Coronary artery (tissue), 2 donors: ENCODE measurements around the gene GRIN3B.

Experiments
- DNase-seq: peaks from one replicate; pipeline ENCODE4 v3.0.0-alpha.2; 2017; ENCODE audit warnings: low spot score
- H3K27ac ChIP-seq, 2 donors: fragments of 200-600 bp; sonication (generic); one replicate each; pipeline ENCODE4 v1.5.1; 2016 to 2019
- H3K4me3 ChIP-seq: fragments of 200-600 bp; sonication (generic); 2 replicates; pipeline ENCODE4 v1.5.1; 2016; ENCODE audit warnings: mild to moderate bottlenecking, moderate library complexity
- TF ChIP-seq, protein P1 (sequence below): fragments of 200-600 bp; sonication (generic); IDR thresholded peaks from one replicate; pipeline ENCODE4 v1.5.1; 2019; ENCODE audit warnings: antibody characterized with exemption

Gene GRIN3B

DNA sequence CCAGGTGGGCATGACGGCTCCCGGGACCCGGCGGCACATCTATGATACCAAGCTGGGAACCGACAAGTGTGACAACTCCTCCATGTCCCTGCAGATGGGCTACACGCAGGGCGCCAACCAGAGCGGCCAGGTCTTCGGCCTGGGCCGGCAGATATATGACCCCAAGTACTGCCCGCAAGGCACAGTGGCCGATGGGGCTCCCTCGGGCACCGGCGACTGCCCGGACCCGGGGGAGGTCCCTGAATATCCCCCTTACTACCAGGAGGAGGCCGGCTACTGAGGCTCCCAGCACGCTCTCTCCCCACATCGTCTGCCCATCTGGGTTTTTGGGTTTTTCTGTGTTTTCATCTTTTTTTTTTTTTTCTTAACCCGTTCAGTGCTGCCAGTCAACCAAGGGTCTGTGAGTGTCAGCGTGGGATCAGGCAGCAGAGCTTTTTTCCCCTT lies 37.4 kb downstream of the GRIN3B start:
- H3K27ac ChIP-seq = peak overlapping the region in 1 of 2 donors; percentile 62
- DNase-seq = no peak
- H3K4me3 ChIP-seq = no peak overlapping the region

DNA sequence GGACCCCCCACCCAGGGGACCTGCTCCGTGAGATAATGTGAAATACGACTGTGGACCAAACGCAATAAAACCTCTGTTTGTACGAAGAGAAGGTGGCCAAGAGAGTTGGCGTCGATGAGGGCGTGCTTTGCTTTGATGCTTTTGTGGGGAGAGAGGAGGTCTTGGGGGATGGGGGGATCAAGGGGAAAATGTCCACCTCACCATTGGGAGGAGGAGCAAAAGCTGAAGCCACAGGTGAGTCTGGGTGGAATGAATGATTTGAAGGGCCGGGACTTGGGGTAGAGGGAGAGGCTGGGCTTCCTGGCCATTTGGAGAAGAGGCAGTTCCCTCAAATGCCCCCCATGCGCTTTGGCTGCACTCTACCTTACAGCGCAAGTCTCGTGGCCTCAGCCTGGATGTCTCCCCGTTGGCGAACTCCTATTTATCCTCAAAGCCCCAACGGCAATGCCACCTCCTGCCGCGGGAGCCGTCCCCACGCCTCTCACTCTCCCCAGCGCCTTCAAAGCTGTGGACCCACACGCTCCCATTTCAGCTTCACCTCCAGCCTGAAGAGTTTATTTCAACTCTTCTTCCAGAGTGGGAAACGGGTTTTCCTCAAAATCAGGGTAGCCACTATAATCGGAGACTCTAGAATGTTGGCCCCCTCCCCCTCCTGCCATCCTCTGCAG lies 38.9 kb downstream of the GRIN3B start:
- TF ChIP-seq, protein P1, sequence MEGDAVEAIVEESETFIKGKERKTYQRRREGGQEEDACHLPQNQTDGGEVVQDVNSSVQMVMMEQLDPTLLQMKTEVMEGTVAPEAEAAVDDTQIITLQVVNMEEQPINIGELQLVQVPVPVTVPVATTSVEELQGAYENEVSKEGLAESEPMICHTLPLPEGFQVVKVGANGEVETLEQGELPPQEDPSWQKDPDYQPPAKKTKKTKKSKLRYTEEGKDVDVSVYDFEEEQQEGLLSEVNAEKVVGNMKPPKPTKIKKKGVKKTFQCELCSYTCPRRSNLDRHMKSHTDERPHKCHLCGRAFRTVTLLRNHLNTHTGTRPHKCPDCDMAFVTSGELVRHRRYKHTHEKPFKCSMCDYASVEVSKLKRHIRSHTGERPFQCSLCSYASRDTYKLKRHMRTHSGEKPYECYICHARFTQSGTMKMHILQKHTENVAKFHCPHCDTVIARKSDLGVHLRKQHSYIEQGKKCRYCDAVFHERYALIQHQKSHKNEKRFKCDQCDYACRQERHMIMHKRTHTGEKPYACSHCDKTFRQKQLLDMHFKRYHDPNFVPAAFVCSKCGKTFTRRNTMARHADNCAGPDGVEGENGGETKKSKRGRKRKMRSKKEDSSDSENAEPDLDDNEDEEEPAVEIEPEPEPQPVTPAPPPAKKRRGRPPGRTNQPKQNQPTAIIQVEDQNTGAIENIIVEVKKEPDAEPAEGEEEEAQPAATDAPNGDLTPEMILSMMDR = no peak
- Histone ChIP-seq H3K27ac (peak overlapping the region; percentile 9 to 62), H3K4me3 (peak overlapping the region; percentile 71)
- DNase-seq = no peak

More for the DNA sequence above, 37.4 kb downstream of the GRIN3B start:
- TF ChIP-seq, protein P1 = no peak

DNA sequence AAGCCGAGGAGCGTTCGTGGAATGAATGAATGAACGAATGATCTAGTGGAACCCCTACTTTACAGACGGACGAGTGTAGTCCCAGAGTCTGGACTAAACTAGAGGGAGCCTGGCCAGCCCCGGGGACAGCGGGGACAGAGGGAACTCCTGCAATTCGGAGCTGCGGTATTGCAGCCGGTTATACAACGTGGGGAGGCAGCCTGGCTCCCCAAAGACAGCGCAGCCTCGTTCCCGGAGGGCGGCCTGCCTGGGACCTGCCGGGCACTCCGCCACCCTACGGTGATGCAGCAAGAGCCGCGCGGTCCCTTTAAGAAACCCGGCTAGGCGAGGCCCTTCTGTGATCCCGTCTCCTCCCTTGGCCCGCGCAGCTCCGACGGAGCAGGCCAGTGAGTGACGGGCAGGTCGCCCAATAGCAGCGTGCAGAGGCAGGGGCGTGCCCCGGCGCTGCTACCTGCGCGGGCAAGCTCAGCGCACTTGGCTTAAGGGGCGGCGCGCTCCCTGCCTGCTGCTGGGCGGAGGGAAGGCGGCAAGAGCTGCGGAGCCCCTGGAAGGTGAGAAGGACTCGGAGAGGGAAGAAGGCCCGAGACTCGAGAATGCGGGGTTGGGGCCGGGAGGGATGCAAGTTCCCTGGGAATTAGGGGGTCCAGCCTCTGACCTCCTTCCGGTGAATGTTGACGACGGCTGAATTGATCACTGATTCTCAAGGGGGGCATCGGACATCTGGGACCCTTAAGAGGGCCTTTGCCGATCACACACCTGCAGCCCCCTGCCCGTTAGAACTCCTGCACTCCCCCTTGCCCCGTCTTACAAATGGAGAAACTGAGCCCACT lies 39.6 kb downstream of the GRIN3B start, which contains the start of gene ABCA7:
ABCA7 (plus strand) TSS at position 462 of the 830 bp plus-strand sequence. CDS start 1,255 bp downstream, outside the sequence.
- peak within 1 kb of the TSS; percentile 9 to 62 for H3K27ac ChIP-seq
- H3K4me3 ChIP-seq = peak within 1 kb of the TSS; percentile 71
- peak; percentile 96 for DNase-seq
- TF ChIP-seq, protein P1 = no peak

DNA sequence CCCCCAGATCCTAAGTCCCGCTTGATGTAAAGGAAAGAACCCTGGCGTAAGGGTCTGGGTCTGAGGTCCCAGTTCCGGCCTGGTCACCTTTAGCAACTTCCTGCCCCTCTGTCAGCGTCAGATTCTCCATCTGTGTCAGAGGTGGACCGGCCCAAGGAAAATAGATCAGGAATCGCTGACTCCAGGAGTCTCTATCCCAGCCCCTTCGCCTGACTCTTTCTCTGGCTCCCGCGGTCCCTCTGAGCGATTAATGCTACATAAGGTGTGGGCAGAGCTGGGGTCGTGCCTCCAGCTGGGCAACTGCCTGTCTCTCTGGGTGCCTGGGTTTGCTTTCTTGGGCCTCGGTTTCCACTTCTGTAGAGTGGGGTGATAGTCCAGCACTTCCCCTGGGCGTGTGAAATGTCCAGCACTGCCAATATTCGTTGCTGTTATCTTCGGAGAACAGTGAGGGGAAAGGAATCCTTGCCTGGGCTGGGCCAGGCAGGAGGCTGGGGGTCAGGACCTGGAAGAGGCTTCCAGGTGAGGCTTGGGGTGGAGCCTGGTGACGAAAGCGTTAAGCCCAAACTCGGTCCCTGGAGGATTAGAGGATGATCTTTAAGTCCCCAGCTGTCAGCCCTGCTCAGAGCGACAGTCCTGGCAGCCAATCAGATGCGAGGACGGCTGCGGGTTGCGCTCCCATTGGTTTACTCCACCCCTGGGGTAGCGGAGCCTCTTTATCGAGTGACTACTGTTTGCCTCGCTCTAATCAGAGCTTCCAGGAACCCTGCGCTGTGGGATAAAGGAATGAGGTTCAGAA lies 40.5 kb downstream of the GRIN3B start:
- H3K27ac ChIP-seq = peak overlapping the region in 1 of 2 donors; percentile 62
- TF ChIP-seq, protein P1 = no peak
- no peak for DNase-seq
- H3K4me3 ChIP-seq = peak overlapping the region; percentile 71

DNA sequence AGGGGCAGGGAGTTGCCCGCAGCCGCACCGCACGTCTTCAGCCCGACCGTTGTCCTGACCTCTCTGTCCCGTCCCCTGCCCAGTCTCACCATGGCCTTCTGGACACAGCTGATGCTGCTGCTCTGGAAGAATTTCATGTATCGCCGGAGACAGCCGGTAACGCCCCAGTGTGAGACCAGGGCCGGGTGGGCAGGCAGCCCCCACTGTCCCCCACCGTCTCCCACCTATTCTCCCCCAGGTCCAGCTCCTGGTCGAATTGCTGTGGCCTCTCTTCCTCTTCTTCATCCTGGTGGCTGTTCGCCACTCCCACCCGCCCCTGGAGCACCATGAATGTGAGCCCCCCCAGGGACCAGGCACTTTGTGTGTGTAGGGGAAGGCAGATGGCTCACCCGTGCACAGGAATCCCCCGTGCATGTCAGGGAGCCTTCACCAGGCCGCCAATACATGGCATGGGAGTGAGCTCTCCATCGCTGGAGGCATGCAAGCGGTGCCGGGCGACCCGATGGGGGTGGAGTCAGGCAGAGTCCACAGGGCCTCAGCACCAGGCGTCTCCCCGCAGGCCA lies 41.1 kb downstream of the GRIN3B start:
- Histone ChIP-seq H3K27ac (peak overlapping the region in 1 of 2 donors; percentile 62), H3K4me3 (peak overlapping the region; percentile 71)
- TF ChIP-seq, protein P1 = no peak
- no peak for DNase-seq

DNA sequence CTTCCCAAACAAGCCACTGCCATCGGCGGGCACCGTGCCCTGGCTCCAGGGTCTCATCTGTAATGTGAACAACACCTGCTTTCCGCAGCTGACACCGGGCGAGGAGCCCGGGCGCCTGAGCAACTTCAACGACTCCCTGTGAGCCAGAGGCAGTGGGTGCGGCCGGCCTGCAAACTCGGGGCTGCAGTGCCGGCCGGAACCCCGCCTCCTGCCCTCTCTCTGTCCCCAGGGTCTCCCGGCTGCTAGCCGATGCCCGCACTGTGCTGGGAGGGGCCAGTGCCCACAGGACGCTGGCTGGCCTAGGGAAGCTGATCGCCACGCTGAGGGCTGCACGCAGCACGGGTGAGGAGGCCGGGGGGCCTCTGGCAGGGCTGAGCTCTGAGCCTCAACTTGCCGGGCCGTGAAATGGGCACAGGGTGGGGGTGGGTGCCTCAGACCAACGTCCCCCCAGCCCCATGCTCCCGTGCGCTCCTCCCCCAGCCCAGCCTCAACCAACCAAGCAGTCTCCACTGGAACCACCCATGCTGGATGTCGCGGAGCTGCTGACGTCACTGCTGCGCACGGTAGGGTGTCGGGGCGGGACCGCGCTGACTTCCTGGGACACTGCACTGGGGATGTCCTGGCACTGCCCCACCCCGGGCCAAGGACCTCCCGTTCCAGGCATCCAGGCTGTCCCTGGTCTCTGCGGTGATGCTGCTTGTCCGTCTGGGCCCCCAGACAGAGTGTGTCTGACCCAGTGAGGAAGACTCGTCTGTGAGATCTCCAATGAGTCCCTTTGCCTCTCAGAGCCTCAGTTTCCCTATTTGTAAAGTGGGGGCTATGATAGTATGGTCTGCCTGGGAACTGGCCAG lies 41.8 kb downstream of the GRIN3B start:
- Histone ChIP-seq H3K27ac (peak overlapping the region in 1 of 2 donors; percentile 22), H3K4me3 (peak overlapping the region; percentile 71)
- TF ChIP-seq, protein P1 = no peak
- DNase-seq = no peak
